ENCODE data around the gene CDC42EP4. TPM values are rescaled to one million over a fixed set of nuclear protein-coding genes. Genes with fewer than 3 reads are reported as not detected.
"Not testable (repeated sequence)": the region's sequence is repeated elsewhere in the genome, so short reads cannot be mapped to it uniquely, and the experiment has no call there.

Gene CDC42EP4
- total RNA-seq, 1 donor from 2014 or later = 124 TPM

- Mint-ChIP-seq H3K27ac (ENCODE audit: unreplicated experiment) (peak overlapping the region; percentile 89), H3K4me3 (ENCODE audit: unreplicated experiment) (peak overlapping the region; percentile 47), H3K4me1 (ENCODE audit: low read depth, unreplicated experiment) (peaks cover 43% of the 10 kb centered on the region), H3K36me3 (ENCODE audit: unreplicated experiment) (no peaks in the 10 kb centered on the region), H3K27me3 (ENCODE audit: unreplicated experiment) (peaks cover 8% of the 10 kb centered on the region), H3K9me3 (ENCODE audit: unreplicated experiment) (peaks cover 4% of the 10 kb centered on the region)
- TF ChIP-seq, protein P1, sequence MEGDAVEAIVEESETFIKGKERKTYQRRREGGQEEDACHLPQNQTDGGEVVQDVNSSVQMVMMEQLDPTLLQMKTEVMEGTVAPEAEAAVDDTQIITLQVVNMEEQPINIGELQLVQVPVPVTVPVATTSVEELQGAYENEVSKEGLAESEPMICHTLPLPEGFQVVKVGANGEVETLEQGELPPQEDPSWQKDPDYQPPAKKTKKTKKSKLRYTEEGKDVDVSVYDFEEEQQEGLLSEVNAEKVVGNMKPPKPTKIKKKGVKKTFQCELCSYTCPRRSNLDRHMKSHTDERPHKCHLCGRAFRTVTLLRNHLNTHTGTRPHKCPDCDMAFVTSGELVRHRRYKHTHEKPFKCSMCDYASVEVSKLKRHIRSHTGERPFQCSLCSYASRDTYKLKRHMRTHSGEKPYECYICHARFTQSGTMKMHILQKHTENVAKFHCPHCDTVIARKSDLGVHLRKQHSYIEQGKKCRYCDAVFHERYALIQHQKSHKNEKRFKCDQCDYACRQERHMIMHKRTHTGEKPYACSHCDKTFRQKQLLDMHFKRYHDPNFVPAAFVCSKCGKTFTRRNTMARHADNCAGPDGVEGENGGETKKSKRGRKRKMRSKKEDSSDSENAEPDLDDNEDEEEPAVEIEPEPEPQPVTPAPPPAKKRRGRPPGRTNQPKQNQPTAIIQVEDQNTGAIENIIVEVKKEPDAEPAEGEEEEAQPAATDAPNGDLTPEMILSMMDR (IDR thresholded peaks at IDR 0.05; ENCODE audit: partially characterized antibody, unreplicated experiment) = no peak
- no peak for DNase-seq
Measured at GRCh38 chr17:73336408-73337329, 24.9 kb upstream of the CDC42EP4 start.

DNA sequence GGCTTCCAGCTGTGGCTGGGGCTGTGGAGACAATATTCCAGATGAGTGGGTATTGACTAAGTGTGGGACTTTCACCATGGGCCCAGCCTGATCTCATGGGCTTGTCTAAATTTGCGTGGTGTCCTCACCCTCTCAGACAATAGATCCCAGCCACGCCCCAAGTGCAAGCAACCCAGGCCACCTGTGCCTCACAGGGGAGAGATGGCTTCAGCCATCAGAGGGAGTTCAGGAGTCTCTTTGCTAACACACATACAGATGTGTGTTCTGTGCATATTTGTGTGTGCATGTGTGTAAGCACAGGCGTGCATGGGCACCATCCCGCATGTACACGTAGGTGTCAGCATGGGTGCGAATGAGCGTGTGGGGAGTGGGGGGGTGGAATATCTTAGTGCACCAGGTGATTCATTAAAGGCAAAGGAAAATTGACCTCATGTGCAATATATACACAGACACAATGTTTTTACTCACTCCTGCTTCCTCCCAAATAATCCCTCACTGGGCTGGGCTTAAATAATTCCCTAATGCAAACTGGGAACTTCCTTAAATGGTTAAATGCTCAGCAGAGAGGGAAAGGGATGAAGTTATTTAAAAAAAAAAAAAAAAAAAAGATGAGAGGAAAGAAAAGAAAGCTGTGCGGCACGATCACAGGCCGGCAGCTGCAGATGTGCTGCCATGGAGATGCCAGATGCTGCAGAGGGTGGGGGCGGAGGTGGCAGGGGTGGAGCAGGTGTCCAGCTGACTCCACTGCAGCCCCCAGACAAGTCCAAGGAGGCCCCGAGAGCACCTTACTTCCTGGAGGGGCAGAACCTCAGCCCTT is 24.0 kb upstream of the CDC42EP4 start:
- Mint-ChIP-seq H3K9me3 (ENCODE audit: unreplicated experiment) (peaks cover 4% of the 10 kb centered on the region), H3K27me3 (ENCODE audit: unreplicated experiment) (peaks cover 8% of the 10 kb centered on the region), H3K4me1 (ENCODE audit: low read depth, unreplicated experiment) (peaks cover 37% of the 10 kb centered on the region), H3K27ac (ENCODE audit: unreplicated experiment) (peak overlapping the region; percentile 43), H3K36me3 (ENCODE audit: unreplicated experiment) (no peaks in the 10 kb centered on the region), H3K4me3 (ENCODE audit: unreplicated experiment) (no peak overlapping the region)
- TF ChIP-seq, protein P1 (IDR thresholded peaks at IDR 0.05; ENCODE audit: partially characterized antibody, unreplicated experiment) = no peak
- no peak for DNase-seq

- no peaks in the 10 kb centered on the region for H3K9me3 Mint-ChIP-seq (ENCODE audit: unreplicated experiment)
- peaks cover 36% of the 10 kb centered on the region for H3K4me1 Mint-ChIP-seq (ENCODE audit: low read depth, unreplicated experiment)
- H3K36me3 Mint-ChIP-seq (ENCODE audit: unreplicated experiment) = no peaks in the 10 kb centered on the region
- TF ChIP-seq, protein P1 (IDR thresholded peaks at IDR 0.05; ENCODE audit: partially characterized antibody, unreplicated experiment) = no peak
- H3K27ac Mint-ChIP-seq (ENCODE audit: unreplicated experiment) = no peak overlapping the region
- peaks cover 5% of the 10 kb centered on the region for H3K27me3 Mint-ChIP-seq (ENCODE audit: unreplicated experiment)
- DNase-seq = no peak
- H3K4me3 Mint-ChIP-seq (ENCODE audit: unreplicated experiment) = no peak overlapping the region
Measured at GRCh38 chr17:73334771-73335513, 23.1 kb upstream of the CDC42EP4 start.

GRCh38 chr17:73333445-73333844 is 21.6 kb upstream of the CDC42EP4 start:
- peaks cover 31% of the 10 kb centered on the region for H3K4me1 Mint-ChIP-seq (ENCODE audit: low read depth, unreplicated experiment)
- not testable (repeated sequence) for H3K36me3 Mint-ChIP-seq (ENCODE audit: unreplicated experiment); H3K4me3 Mint-ChIP-seq (ENCODE audit: unreplicated experiment)

DNA sequence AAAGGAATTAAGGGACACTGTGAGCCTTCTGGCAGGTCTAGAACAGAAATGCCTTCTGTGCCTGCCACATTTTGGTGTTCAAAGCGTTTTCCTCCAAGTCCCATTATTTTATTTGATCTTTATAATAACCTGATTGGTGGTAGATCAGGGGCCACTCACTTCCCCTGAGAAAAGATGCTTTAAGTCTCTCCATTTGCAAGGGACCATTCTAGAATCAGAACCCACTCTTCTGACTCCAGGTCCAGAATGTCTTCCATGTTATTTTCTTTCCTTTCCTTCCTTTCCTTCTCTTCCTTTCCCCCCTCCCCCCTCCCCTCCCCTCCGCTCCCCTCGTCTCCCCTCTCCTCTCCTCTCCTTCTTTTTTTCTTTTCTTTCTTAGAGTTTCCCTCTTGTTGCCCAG is 19.3 kb upstream of the CDC42EP4 start:
- Mint-ChIP-seq H3K27me3 (ENCODE audit: unreplicated experiment) (no peaks in the 10 kb centered on the region), H3K4me3 (ENCODE audit: unreplicated experiment) (no peak overlapping the region), H3K9me3 (ENCODE audit: unreplicated experiment) (peaks cover 6% of the 10 kb centered on the region), H3K27ac (ENCODE audit: unreplicated experiment) (no peak overlapping the region), H3K4me1 (ENCODE audit: low read depth, unreplicated experiment) (peaks cover 14% of the 10 kb centered on the region), H3K36me3 (ENCODE audit: unreplicated experiment) (no peaks in the 10 kb centered on the region)
- DNase-seq = no peak
- TF ChIP-seq, protein P1 (IDR thresholded peaks at IDR 0.05; ENCODE audit: partially characterized antibody, unreplicated experiment) = no peak

More at GRCh38 chr17:73333445-73333844, 21.6 kb upstream of the CDC42EP4 start:
- H3K9me3 Mint-ChIP-seq (ENCODE audit: unreplicated experiment); H3K27me3 Mint-ChIP-seq (ENCODE audit: unreplicated experiment); H3K27ac Mint-ChIP-seq (ENCODE audit: unreplicated experiment); DNase-seq: not testable (repeated sequence)
